Gastrocnemius medialis (tissue), 4 donors: ENCODE results near the gene EPHB6.

Experiments
- CTCF ChIP-seq, 5 experiments: fragments of 450-650 bp in 3 of 5; fragments of 200-600 bp in 2 of 5; sonication (generic) in 2 of 5; IDR thresholded peaks in 4 of 5; conservative IDR thresholded peaks in 1 of 5; 1 replicate in 4 of 5; 2 replicates in 1 of 5; pipeline ENCODE4 v1.5.1; 2016 to 2019; ENCODE audit warnings: antibody characterized with exemption in 5 of 5, mild to moderate bottlenecking in 3 of 5, moderate library complexity in 3 of 5
- POLR2A ChIP-seq, 2 donors: fragments of 450-650 bp; IDR thresholded peaks; one replicate each; pipeline ENCODE4 v1.6.1; 2017; ENCODE audit warnings: antibody characterized with exemption in 2 of 2, mild to moderate bottlenecking in 2 of 2, moderate library complexity in 2 of 2

- no peak for TF ChIP-seq CTCF (IDR thresholded peaks at IDR 0.05 in 4 of 5, conservative IDR thresholded peaks at IDR 0.05 in 1 of 5)
- no peak for TF ChIP-seq POLR2A (IDR thresholded peaks at IDR 0.05)
Measured at GRCh38 chr7:142808461-142808801, 46.4 kb upstream of the EPHB6 start.
